ENCODE results near the gene TMEM240. TPM values are rescaled to one million over a fixed set of nuclear protein-coding genes. Genes with fewer than 3 reads are reported as not detected.

Gene TMEM240
- total and polyA plus RNA-seq, 9 of the 15 experiments (the other 6 are each of a cell fraction or from before 2014, with no cell fraction given): 0.24 to 2.0 (median 0.69) TPM; not detected in 5

DNA sequence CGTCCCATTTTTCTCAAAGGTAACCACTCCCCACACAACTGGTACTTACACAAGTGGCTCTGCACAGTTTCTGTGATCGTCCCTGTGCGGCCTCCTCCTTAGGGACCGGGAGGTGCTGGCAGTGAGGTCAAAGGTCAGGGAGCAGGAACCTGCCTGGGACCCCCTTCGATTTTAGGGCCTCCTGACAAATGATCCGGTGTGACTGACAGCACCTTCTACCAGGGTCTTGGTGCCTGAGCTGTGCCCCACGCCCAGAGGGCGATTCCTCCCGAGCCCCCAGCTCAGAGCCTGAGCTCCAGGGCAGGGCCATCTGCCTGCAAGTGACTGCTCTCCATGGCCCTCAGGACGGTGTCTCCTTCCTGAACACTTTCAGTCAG, 11.8 kb upstream of the TMEM240 start (continued):
- TF ChIP-seq, protein P1, sequence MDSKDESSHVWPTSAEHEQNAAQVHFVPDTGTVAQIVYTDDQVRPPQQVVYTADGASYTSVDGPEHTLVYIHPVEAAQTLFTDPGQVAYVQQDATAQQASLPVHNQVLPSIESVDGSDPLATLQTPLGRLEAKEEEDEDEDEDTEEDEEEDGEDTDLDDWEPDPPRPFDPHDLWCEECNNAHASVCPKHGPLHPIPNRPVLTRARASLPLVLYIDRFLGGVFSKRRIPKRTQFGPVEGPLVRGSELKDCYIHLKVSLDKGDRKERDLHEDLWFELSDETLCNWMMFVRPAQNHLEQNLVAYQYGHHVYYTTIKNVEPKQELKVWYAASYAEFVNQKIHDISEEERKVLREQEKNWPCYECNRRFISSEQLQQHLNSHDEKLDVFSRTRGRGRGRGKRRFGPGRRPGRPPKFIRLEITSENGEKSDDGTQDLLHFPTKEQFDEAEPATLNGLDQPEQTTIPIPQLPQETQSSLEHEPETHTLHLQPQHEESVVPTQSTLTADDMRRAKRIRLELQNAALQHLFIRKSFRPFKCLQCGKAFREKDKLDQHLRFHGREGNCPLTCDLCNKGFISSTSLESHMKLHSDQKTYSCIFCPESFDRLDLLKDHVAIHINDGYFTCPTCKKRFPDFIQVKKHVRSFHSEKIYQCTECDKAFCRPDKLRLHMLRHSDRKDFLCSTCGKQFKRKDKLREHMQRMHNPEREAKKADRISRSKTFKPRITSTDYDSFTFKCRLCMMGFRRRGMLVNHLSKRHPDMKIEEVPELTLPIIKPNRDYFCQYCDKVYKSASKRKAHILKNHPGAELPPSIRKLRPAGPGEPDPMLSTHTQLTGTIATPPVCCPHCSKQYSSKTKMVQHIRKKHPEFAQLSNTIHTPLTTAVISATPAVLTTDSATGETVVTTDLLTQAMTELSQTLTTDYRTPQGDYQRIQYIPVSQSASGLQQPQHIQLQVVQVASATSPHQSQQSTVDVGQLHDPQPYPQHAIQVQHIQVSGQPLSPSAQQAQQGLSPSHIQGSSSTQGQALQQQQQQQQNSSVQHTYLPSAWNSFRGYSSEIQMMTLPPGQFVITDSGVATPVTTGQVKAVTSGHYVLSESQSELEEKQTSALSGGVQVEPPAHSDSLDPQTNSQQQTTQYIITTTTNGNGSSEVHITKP (IDR thresholded peaks at IDR 0.05; ENCODE audit: partially characterized antibody): no peak
- TF ChIP-seq XRCC4 (IDR thresholded peaks at IDR 0.05; ENCODE audit: extremely low read depth, insufficient read depth, insufficient read length): no peak
- TF ChIP-seq XRCC5 (IDR thresholded peaks at IDR 0.05; ENCODE audit: low read depth, low read length): no peak
- TF ChIP-seq ZNF384 (IDR thresholded peaks at IDR 0.05; ENCODE audit: low read depth, low read length): no peak
- TF ChIP-seq MEIS2 (IDR thresholded peaks at IDR 0.05; ENCODE audit: partially characterized antibody): no peak
- TF ChIP-seq NR2C2 (CRISPR knock-in tag; IDR thresholded peaks at IDR 0.05): peak; percentile 75; the same call in 1 of the 2 replicates
- TF ChIP-seq NR2C2 (tag; IDR thresholded peaks at IDR 0.05): peak; percentile 58; the same call in 1 of the 2 replicates
